HG03520 (cell line): Measurements from ENCODE around the gene DYRK2.

Experiments used
- ATAC-seq: cut with Tn5 transposase; IDR thresholded peaks from one replicate; pipeline ENCODE4 v1.9.1; 2021; ENCODE audit warnings: mild to moderate bottlenecking, moderate library complexity; ENCODE audit not compliant: unreplicated experiment

The DYRK2 gene

DNA sequence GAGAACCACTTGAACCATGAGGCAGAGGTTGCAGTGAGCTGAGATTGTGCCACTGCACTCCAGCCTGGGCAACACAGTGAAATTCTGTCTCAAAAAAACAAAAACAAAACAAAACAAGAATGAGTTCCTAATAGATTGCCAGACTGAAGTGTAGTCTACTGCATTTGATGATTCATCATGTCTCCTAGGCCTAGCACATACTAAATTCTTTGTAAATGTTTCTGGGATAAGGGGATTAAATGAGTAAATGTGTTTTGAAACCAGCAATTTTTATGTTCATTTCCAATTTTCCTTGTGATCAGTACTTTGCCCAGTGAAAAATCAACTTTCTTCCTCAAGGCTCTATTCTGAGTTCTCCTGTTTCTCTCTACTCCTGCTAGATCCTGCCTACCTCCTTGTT, 2.9 kb upstream of the DYRK2 start:
- ATAC-seq = no peak

DNA sequence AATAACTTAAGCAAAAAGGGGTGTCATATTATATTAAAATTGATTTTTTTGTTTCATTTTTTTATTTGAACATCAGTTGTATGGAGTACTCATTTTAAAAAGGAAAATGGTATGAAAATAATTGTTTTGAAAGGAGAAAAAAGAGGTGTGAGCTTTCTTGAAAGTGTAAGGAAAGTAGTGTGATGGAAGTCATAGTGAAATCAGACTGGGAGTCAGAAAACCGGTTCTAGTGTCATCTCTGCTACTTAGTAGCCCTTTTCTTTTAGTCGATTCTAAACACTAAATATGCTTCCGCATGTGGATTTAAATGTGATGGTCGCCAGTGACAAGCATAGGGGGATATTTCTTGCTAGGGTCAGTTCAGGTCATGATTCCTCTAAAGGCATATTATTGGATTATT, 1.8 kb upstream of the DYRK2 start:
- ATAC-seq = no peak

- no peak for ATAC-seq
Observed at GRCh38 chr12:67647181-67647798, 1.3 kb upstream of the DYRK2 start.

- peak; percentile 32 for ATAC-seq
Observed at GRCh38 chr12:67647799-67648520, 585 bp upstream of the DYRK2 start.

- ATAC-seq = no peak
Observed at GRCh38 chr12:67649261-67649569, 670 bp downstream of the DYRK2 start.

DNA sequence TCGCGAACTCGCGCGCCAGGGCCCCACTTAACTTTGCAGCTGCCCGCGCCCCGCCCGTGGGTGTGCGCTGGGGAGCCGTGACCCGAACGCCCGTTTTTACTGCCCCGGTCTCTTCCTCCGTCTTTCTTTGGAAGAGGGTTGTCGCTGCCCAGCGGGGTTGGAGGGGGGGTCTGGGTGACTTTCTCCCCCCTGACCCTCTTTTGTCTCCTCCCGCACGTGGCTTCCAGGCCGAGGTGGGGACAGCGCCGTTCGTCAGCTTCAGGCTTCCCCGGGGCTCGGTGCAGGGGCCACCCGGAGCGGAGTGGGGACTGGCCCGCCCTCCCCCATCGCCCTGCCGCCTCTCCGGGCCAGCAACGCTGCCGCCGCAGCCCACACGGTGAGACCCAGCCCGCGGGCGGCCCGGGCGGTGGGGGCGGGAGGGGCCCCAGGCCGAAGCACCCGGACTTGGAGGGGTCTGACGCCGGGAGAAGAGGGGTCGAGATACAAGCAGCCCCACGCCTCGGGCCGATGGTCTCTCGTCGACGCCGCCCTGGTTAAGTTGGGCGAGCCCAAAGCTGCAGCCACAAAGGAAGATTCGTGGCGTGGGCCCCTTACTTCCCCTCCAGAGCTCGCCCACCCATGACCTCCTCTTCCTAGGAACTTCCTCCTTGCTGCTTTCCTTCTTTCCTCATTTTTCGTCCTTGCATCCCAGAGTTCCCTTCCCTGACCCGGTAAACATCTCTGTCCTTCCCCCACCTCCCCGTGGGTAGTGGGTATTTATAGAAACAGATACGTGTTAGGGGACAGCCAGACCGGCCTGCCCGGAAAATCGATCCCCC, 1.2 kb downstream of the DYRK2 start:
- peak; percentile 7 for ATAC-seq

- ATAC-seq = no peak
Observed at GRCh38 chr12:67650388-67651131, 2.0 kb downstream of the DYRK2 start.

DNA sequence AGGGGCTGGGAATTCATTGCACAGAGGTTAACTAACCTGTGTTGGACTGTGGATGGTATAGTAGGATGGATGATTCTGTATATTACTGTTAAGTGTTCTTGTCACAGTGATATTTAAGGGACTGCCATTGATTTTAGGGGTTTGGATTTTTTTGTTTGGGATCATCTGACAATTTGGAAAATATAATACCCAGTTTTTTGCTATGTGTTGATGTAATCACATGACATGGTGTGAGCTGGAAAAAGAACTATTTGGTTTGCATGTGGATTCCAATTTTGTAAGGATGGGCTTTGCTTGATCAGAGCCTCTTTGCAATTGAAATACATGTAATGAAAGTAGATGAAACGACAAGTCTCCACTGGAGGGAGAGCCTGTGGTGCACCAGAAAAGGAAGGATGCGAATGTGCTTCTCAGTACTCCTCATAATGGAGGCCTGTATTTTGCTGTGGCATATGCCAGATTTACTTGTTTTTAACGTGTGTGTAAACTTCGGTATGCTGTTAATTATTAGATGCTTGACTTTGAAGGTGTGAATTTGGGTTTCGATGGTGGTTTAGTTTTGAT, 2.7 kb downstream of the DYRK2 start:
- no peak for ATAC-seq

DNA sequence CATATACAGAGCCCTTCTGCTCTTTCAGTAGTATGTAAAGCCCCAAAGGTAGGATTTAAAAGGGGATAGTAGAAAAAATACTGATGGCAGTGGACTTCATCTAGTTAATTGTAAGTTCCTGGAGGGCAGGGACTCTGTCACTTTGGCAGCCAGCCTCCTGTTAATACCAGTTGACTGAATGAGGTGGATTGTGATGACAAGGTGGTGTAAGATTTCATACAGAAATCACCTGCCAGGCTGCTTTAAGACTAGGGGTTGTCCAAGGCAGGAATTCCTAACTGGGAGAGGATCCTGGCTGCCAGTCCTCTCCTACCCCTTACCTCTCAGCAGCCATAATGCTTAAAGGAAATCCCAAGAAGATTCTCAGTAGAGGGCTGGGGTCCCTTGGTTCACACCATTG, 7.3 kb downstream of the DYRK2 start:
- ATAC-seq = no peak

DNA sequence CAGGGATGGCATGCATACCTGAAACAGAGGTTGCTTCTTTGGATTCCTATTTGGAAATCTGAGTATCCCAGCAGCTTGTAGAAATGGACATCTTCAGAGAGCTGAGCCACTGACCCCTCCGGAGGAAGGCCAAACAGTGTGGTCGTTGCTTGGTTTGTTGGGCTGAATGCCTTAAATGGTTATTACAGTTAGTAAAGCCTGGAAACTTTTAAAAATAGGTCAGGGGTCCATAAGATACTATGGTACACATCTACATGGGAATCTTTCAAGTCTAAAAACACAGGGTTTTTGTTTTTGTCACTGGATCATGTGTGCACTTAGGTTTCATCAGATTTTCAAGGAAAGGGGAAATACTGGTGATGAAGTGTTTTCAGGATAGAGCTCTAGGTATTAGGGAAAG, 7.7 kb downstream of the DYRK2 start:
- ATAC-seq = no peak

GRCh38 chr12:67658486-67658885, 9.9 kb downstream of the DYRK2 start:
- ATAC-seq = no peak

DNA sequence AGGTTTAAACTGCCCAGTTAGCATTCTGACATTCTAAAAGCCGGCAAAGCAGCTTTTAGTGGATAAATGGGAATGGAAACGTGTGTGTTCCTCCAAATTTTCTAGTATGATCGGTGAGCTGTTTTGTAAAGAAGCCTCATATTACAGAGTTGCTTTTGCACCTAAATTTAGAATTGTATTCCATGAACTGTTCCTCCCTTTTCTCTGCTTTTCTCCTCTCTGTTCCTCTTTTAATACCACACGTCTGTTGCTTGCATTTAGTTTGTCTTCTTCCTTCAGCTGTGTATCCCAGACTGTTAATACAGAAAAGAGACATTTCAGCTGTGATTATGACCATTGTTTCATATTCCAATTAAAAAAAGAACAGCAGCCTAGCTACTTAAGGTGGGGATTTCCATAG, 10.7 kb downstream of the DYRK2 start:
- no peak for ATAC-seq

GRCh38 chr12:67661311-67662021, 12.9 kb downstream of the DYRK2 start:
- ATAC-seq = no peak

- ATAC-seq = no peak
Observed at GRCh38 chr12:67662910-67663538, 14.5 kb downstream of the DYRK2 start.

DNA sequence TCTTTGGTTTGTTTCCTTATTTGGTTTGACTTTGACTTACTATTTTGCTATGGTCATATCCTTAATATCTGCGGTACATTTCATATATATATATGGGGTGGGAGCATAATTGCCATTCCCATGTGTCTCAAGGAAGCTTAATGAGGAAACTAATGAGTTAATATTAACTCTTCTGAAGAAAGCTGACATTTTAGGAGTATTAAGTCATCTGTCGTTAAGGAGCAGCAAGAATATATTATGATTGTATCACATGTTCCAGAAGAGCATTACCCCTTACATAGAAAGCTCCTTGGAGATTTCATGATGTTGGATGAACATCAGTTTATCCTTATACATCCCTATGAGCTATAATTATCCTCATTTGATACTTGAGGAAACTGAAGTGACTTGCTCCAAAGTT, 15.6 kb downstream of the DYRK2 start:
- ATAC-seq = no peak

DNA sequence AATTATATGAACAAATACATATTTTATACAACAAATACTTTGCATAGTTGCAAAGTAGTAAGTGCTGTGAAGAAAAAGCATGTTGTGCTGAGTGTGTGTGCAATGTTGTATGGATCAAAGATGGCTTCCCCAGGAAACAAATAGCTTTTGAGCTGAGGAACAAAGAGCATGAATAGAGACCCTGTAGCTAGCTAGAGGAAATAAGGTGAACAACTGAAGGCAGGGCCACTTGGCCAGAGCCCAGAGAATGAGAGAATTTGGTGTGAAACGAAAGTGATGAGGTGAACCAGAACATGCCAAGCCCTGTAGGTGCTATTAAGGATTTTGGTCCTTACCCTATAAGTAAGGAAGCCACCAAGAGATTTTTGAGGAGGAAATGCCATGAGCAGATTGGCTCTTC, 17.1 kb downstream of the DYRK2 start:
- no peak for ATAC-seq

GRCh38 chr12:67666605-67667004, 18.1 kb downstream of the DYRK2 start:
- ATAC-seq = no peak

DNA sequence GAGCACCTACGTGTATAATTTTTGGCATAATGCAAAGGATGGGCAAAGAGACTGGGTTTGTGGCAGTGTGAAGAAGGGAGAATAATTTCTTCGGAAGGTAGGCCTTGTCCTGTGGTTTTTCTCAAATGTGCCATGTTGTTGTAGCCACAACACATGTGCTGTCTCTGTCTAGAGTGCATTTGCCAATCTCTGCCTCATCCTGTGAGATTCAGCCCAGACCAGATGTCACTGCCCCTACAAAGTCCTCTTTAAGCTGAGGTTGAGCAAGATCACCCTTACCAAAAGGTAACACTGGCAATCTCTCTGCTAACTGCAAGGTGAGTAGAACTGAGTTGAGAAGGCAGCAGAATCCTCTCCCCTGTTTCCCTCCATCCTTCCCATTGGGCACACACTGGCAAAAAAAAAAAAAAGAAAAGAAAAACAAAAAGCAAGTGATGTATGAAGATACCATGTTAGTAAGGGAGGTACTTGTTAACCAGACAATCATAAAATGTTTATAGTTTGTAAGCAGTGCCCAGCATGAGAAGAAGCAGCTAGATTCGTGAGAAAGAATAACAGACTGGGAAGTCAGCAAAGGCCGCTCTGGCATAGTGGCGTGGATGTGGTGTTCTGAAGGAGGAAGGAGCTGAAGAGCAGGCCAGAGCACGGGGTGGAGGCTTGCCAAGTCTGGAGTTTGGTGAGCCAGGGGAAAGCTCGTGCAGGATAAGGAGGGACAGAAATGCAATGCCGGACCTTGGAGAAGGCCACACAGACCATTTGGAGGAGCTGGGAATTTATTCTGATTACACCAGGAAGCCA, 18.9 kb downstream of the DYRK2 start:
- no peak for ATAC-seq

DNA sequence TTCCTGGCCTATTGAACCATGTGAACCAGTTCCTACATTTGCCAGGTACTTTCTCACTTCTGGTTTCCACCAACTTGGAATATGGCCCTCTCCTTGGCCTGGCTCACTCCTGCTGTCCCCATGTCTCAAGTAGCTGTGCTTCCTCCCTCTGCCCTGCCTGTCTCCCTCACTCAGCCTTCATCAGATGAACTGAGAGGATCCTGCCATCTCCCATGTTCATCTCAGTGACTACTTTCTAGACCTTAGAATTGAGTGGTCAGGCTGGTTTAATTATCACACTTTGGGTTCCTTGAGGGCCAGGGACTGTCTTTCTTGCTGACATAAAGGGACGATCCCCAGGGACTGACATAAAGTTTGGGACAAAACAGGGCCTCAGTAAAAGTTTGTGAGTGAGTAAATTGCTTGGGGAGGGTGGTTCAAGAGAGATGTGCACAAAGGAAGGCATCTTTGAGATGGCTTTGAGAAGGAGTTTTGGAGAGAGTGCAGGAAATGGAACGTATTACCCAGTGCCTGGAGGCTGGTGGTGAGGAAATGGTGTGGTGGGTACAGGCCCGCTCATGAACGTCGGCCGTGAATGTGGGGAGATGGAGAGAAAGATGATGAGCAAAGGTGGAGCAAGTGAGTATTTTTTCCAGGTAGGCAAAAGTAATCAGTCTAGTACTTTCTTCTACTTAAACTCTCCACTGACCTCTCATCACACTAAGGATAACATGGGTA, 20.8 kb downstream of the DYRK2 start:
- no peak for ATAC-seq
